ENCODE results near the gene A4GALT. TPM values are rescaled to one million over a fixed set of nuclear protein-coding genes. Genes with fewer than 3 reads are reported as not detected.
"Not testable (repeated sequence)": the region's sequence is repeated elsewhere in the genome, so short reads cannot be mapped to it uniquely, and the experiment has no call there.

A4GALT gene
- total RNA-seq, 2 experiments from 2014 or later: 56.0 to 61.5 TPM

- Histone ChIP-seq H3K4me3 (ENCODE audit: low read depth, low read length, poor library complexity, severe bottlenecking) (no peak overlapping the region), H3K4me2 (ENCODE audit: low read length) (no peak overlapping the region), H2AFZ (ENCODE audit: low read length) (no peak overlapping the region), H4K20me1 (ENCODE audit: insufficient read depth, low read length) (no peaks in the 10 kb centered on the region), H3K9me3 (ENCODE audit: low read length) (peaks cover 19% of the 10 kb centered on the region; the same call in 1 of the 2 replicates), H3K4me1 (ENCODE audit: insufficient read depth, low read length, poor library complexity, severe bottlenecking) (peaks cover 18% of the 10 kb centered on the region), H3K79me2 (ENCODE audit: insufficient read depth, low read depth, low read length) (no peaks in the 10 kb centered on the region), H3K36me3 (ENCODE audit: insufficient read depth, low read length) (no peaks in the 10 kb centered on the region; the same call in 1 of the 2 replicates), H3K9me2 (ENCODE audit: insufficient read depth, low read length) (no peaks in the 10 kb centered on the region), H3K27ac (ENCODE audit: low read depth, low read length, poor library complexity, severe bottlenecking) (no peak overlapping the region)
- POLR2A ChIA-PET: no interaction called here
- DNase-seq (ENCODE audit: low spot score): no peak
- intact Hi-C loops (cut with micrococcal nuclease; ENCODE audit: unreplicated experiment): no loop called here
- CTCF ChIA-PET (ENCODE audit: unreplicated experiment): no interaction called here
- BruUV-seq (replicated peaks): no TSS peak
- TF ChIP-seq EZH2phosphoT487 (IDR thresholded peaks at IDR 0.05; ENCODE audit: borderline replicate concordance, low read depth, low read length) (no peak), CTCF (conservative IDR thresholded peaks at IDR 0.05; ENCODE audit: low read length) (no peak)
Observed at GRCh38 chr22:42676059-42676607, 44.5 kb downstream of the A4GALT start.

GRCh38 chr22:42673898-42674401 is 46.7 kb downstream of the A4GALT start:
- no peaks in the 10 kb centered on the region; the same call in 1 of the 2 replicates for H3K36me3 ChIP-seq (ENCODE audit: insufficient read depth, low read length)
- no peak for TF ChIP-seq CTCF (conservative IDR thresholded peaks at IDR 0.05; ENCODE audit: low read length)
- TF ChIP-seq EZH2phosphoT487 (IDR thresholded peaks at IDR 0.05; ENCODE audit: borderline replicate concordance, low read depth, low read length): no peak
- no peak overlapping the region for H3K4me3 ChIP-seq (ENCODE audit: low read depth, low read length, poor library complexity, severe bottlenecking)
- H3K79me2 ChIP-seq (ENCODE audit: insufficient read depth, low read depth, low read length): no peaks in the 10 kb centered on the region
- ChIA-PET CTCF (ENCODE audit: unreplicated experiment) (no interaction called here), POLR2A (no interaction called here)
- H3K4me1 ChIP-seq (ENCODE audit: insufficient read depth, low read length, poor library complexity, severe bottlenecking): peaks cover 22% of the 10 kb centered on the region
- H3K4me2 ChIP-seq (ENCODE audit: low read length): no peak overlapping the region
- DNase-seq (ENCODE audit: low spot score): no peak
- no peak overlapping the region for H2AFZ ChIP-seq (ENCODE audit: low read length)
- no peaks in the 10 kb centered on the region for H4K20me1 ChIP-seq (ENCODE audit: insufficient read depth, low read length)
- no TSS peak for BruUV-seq (replicated peaks)
- intact Hi-C loops (cut with micrococcal nuclease; ENCODE audit: unreplicated experiment): no loop called here
- H3K9me2 ChIP-seq (ENCODE audit: insufficient read depth, low read length): no peaks in the 10 kb centered on the region
- peaks cover 27% of the 10 kb centered on the region; the same call in 1 of the 2 replicates for H3K9me3 ChIP-seq (ENCODE audit: low read length)
- no peak overlapping the region for H3K27ac ChIP-seq (ENCODE audit: low read depth, low read length, poor library complexity, severe bottlenecking)

GRCh38 chr22:42673071-42673470 is 47.6 kb downstream of the A4GALT start:
- H4K20me1 ChIP-seq (ENCODE audit: insufficient read depth, low read length); H3K4me3 ChIP-seq (ENCODE audit: low read depth, low read length, poor library complexity, severe bottlenecking); CTCF ChIA-PET (ENCODE audit: unreplicated experiment); POLR2A ChIA-PET; DNase-seq (ENCODE audit: low spot score); H2AFZ ChIP-seq (ENCODE audit: low read length); H3K4me2 ChIP-seq (ENCODE audit: low read length); BruUV-seq (replicated peaks); H3K9me2 ChIP-seq (ENCODE audit: insufficient read depth, low read length); H3K36me3 ChIP-seq (ENCODE audit: insufficient read depth, low read length); H3K79me2 ChIP-seq (ENCODE audit: insufficient read depth, low read depth, low read length); H3K27ac ChIP-seq (ENCODE audit: low read depth, low read length, poor library complexity, severe bottlenecking); intact Hi-C loops (cut with micrococcal nuclease; ENCODE audit: unreplicated experiment): not testable (repeated sequence)
- peaks cover 18% of the 10 kb centered on the region; the same call in 1 of the 2 replicates for H3K9me3 ChIP-seq (ENCODE audit: low read length)
- peaks cover 25% of the 10 kb centered on the region for H3K4me1 ChIP-seq (ENCODE audit: insufficient read depth, low read length, poor library complexity, severe bottlenecking)

All from OCI-LY7 (cell line).